WTC11 (cell line): ENCODE results near the gene ZFR. TPM values are rescaled to one million over a fixed set of nuclear protein-coding genes. Genes with fewer than 3 reads are reported as not detected.

Source experiments
- ATAC-seq: fragments of 200-7000 bp; cut with Tn5 transposase; 2 replicates; pipeline ENCODE4 v1.10.0; 2021; ENCODE audit warnings: mild to moderate bottlenecking, moderate library complexity
- CTCF ChIA-PET: fragments of 300-600 bp; sonication (Branson Sonifier 250); formaldehyde crosslinking; loops from one replicate; lab custom pipeline; 2021; ENCODE audit warnings: antibody characterized with exemption; lab: Charles Lee
- POLR2A ChIA-PET: fragments of 350-600 bp; sonication (Branson Sonifier 250); formaldehyde crosslinking; loops from one replicate; lab custom pipeline; 2021; ENCODE audit warnings: antibody characterized with exemption; lab: Charles Lee
- DNase-seq: peaks from one replicate; pipeline ENCODE4 v3.0.0; 2021; ENCODE audit warnings: low spot score
- H3K27ac Mint-ChIP-seq: 2 replicates; pipeline ENCODE4 v1.8.0; 2021; ENCODE audit warnings: mixed read lengths
- H3K27me3 Mint-ChIP-seq: 2 replicates; pipeline ENCODE4 v1.8.0; 2021; ENCODE audit warnings: low read depth, mild to moderate bottlenecking, moderate library complexity, mixed read lengths
- H3K36me3 Mint-ChIP-seq: 2 replicates; pipeline ENCODE4 v1.8.0; 2021; ENCODE audit warnings: mixed read lengths
- H3K4me1 Mint-ChIP-seq: 2 replicates; pipeline ENCODE4 v1.8.0; 2022; ENCODE audit warnings: mixed read lengths
- H3K4me3 Mint-ChIP-seq: 2 replicates; pipeline ENCODE4 v1.8.0; 2021; ENCODE audit warnings: mild to moderate bottlenecking, moderate library complexity, mixed read lengths
- H3K9me3 Mint-ChIP-seq: 2 replicates; pipeline ENCODE4 v1.8.0; 2021; ENCODE audit warnings: mixed read lengths
- AFF4 ChIP-seq: sonication (generic); formaldehyde crosslinking; IDR thresholded peaks from 2 replicates; pipeline ENCODE4 v1.8.1; 2023; ENCODE audit warnings: mild to moderate bottlenecking, missing genetic modification reagents, borderline replicate concordance
- ATF2 ChIP-seq: sonication (generic); formaldehyde crosslinking; IDR thresholded peaks from 2 replicates; pipeline ENCODE4 v1.8.1; 2022; ENCODE audit warnings: low read depth, missing genetic modification reagents, borderline replicate concordance
- CREM ChIP-seq: sonication (generic); formaldehyde crosslinking; IDR thresholded peaks from 2 replicates; pipeline ENCODE4 v1.8.1; 2022; ENCODE audit warnings: mild to moderate bottlenecking, missing genetic modification reagents, moderate library complexity
- ELF4 ChIP-seq: sonication (generic); formaldehyde crosslinking; IDR thresholded peaks from 2 replicates; pipeline ENCODE4 v1.8.1; 2022; ENCODE audit warnings: low read depth, mild to moderate bottlenecking, moderate library complexity, missing genetic modification reagents
- ESRRA ChIP-seq: sonication (generic); formaldehyde crosslinking; IDR thresholded peaks from 2 replicates; pipeline ENCODE4 v1.8.1; 2022; ENCODE audit warnings: mild to moderate bottlenecking, missing genetic modification reagents, borderline replicate concordance
- GABPB1 ChIP-seq: sonication (generic); formaldehyde crosslinking; IDR thresholded peaks from 2 replicates; pipeline ENCODE4 v1.8.1; 2023; ENCODE audit warnings: mild to moderate bottlenecking, missing genetic modification reagents
- GRHL2 ChIP-seq: fragments of 250-450 bp; sonication (Bioruptor Pico); IDR thresholded peaks from 2 replicates; pipeline ENCODE4 v1.8.0; 2022; ENCODE audit warnings: mild to moderate bottlenecking, moderate library complexity; ENCODE audit not compliant: insufficient replicate concordance, severe bottlenecking
- IRF2 ChIP-seq: sonication (generic); formaldehyde crosslinking; IDR thresholded peaks from 2 replicates; pipeline ENCODE4 v1.8.0; 2022; ENCODE audit warnings: low read depth, missing genetic modification reagents, borderline replicate concordance
- KAT7 ChIP-seq: sonication (generic); formaldehyde crosslinking; IDR thresholded peaks from 2 replicates; pipeline ENCODE4 v1.8.1; 2023; ENCODE audit warnings: missing genetic modification reagents, mild to moderate bottlenecking, borderline replicate concordance
- NFATC4 ChIP-seq: fragments of 250-450 bp; sonication (Bioruptor Pico); IDR thresholded peaks from 2 replicates; pipeline ENCODE4 v1.9.0; 2021; ENCODE audit warnings: mild to moderate bottlenecking
- NR1H2 ChIP-seq: sonication (generic); formaldehyde crosslinking; IDR thresholded peaks from 2 replicates; pipeline ENCODE4 v1.9.0; 2021; ENCODE audit warnings: mild to moderate bottlenecking, moderate library complexity, missing genetic modification reagents
- OVOL2 ChIP-seq: fragments of 250-450 bp; sonication (Bioruptor Pico); IDR thresholded peaks from 2 replicates; pipeline ENCODE4 v1.9.0; 2021; ENCODE audit warnings: mild to moderate bottlenecking, borderline replicate concordance
- RELA ChIP-seq: sonication (generic); formaldehyde crosslinking; IDR thresholded peaks from 2 replicates; pipeline ENCODE4 v1.8.1; 2022; ENCODE audit warnings: missing genetic modification reagents, mild to moderate bottlenecking, borderline replicate concordance
- SOX15 ChIP-seq: fragments of 250-450 bp; sonication (Bioruptor Pico); IDR thresholded peaks from 2 replicates; pipeline ENCODE4 v1.9.0; 2021; ENCODE audit warnings: mild to moderate bottlenecking
- TCF7 ChIP-seq: sonication (generic); formaldehyde crosslinking; IDR thresholded peaks from 2 replicates; pipeline ENCODE4 v1.8.0; 2022; ENCODE audit warnings: mild to moderate bottlenecking, low read depth, missing genetic modification reagents, moderate library complexity
- TEAD4 ChIP-seq: sonication (generic); formaldehyde crosslinking; IDR thresholded peaks from 2 replicates; pipeline ENCODE4 v1.8.0; 2022; ENCODE audit warnings: mild to moderate bottlenecking, missing genetic modification reagents
- TP53 ChIP-seq: sonication (generic); formaldehyde crosslinking; IDR thresholded peaks from 2 replicates; pipeline ENCODE4 v1.8.1; 2023; ENCODE audit warnings: mild to moderate bottlenecking, missing genetic modification reagents
- ZNF121 ChIP-seq: sonication (generic); formaldehyde crosslinking; IDR thresholded peaks from 2 replicates; pipeline ENCODE4 v1.8.0; 2023; ENCODE audit warnings: missing genetic modification reagents
- ZNF532 ChIP-seq: fragments of 250-450 bp; sonication (Bioruptor Pico); IDR thresholded peaks from 2 replicates; pipeline ENCODE4 v1.9.0; 2021; ENCODE audit warnings: mild to moderate bottlenecking, borderline replicate concordance
- total RNA-seq: library from RNA; stranded (reverse); gene quantifications from 3 replicates; pipeline ENCODE4 v1.2.3, GENCODE V29; 2021
- TF ChIP-seq, protein P1 (sequence below): sonication (generic); formaldehyde crosslinking; IDR thresholded peaks from 2 replicates; pipeline ENCODE4 v1.8.1; 2023; ENCODE audit warnings: mild to moderate bottlenecking, moderate library complexity, missing genetic modification reagents
- TF ChIP-seq, protein P2 (sequence below): fragments of 250-450 bp; sonication (Bioruptor Pico); IDR thresholded peaks from 2 replicates; pipeline ENCODE4 v1.8.0; 2021; ENCODE audit warnings: mild to moderate bottlenecking

Gene ZFR
- total RNA-seq, 1 experiment from 2014 or later, result 64.5 TPM

GRCh38 chr5:32439086-32439642 lies 5.4 kb downstream of the ZFR start:
- Mint-ChIP-seq H3K27ac (no peak overlapping the region), H3K4me1 (peaks cover 38% of the 10 kb centered on the region), H3K27me3 (no peaks in the 10 kb centered on the region), H3K9me3 (no peaks in the 10 kb centered on the region), H3K36me3 (peaks cover 7% of the 10 kb centered on the region; the same call in 1 of the 2 replicates), H3K4me3 (no peak overlapping the region)
- ChIA-PET CTCF (interaction anchor here (0.6 to 2.4 kb wide), 6 partner anchors 12 to 1569 kb away, joined by 3 to 12 read pairs (median 6); partner anchors contain the start of gene AMACR), POLR2A (interaction anchor here (0.6 kb wide), 1 partner anchor 312 kb away, joined by 7 read pairs; no protein-coding TSS in a partner anchor)
- ATAC-seq (no peak), DNase-seq (no peak)
- no peak for TF ChIP-seq OVOL2 (CRISPR knock-in tag)
- no peak for TF ChIP-seq AFF4 (CRISPR knock-in tag)
- TF ChIP-seq ESRRA (CRISPR knock-in tag), result no peak
- no peak for TF ChIP-seq NFATC4 (CRISPR knock-in tag)
- no peak for TF ChIP-seq SOX15 (CRISPR knock-in tag)
- TF ChIP-seq NR1H2 (CRISPR knock-in tag), result no peak
- TF ChIP-seq ZNF121, result no peak
- no peak for TF ChIP-seq TEAD4 (CRISPR knock-in tag)
- TF ChIP-seq GABPB1, result no peak

DNA sequence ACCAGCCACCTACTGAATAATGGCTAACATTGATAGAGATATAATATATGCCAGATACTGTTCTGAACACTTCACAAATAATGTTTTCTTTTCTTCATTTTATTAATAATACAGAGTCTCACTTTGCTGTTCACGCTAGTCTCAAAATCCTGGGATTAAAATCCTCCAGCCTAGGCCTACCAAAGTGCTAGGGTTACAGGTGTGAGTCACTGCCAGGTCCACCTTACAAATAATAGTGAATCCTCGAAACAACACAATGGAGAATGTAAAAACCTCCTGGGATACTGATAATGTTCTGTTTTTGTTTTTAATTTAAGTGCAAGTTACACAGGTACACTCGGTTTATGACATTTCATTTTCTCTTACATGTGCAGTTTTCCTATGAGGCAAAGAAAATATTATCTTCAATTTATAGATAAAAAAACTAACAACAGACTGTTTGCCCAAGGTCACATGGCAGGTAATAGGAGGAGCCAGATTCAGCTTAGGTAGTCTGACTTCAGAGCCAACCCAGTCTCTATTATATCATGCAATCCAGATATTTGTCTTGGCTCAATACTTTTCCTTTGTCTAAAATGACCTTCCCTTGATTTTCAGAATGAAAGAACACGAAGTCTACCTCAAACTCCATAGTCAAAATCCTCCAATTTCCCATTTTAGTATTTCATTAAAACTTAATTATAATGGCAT lies 7.8 kb downstream of the ZFR start:
- Mint-ChIP-seq H3K4me1 (peaks cover 37% of the 10 kb centered on the region), H3K9me3 (no peaks in the 10 kb centered on the region), H3K27me3 (no peaks in the 10 kb centered on the region), H3K27ac (no peak overlapping the region), H3K4me3 (no peak overlapping the region), H3K36me3 (peaks cover 10% of the 10 kb centered on the region; the same call in 1 of the 2 replicates)
- no peak for ATAC-seq
- ChIA-PET POLR2A (no interaction called here), CTCF (interaction anchor here (1.2 kb wide), 1 partner anchor 68 kb away, joined by 6 read pairs; no protein-coding TSS in a partner anchor)
- DNase-seq, result no peak
- TF ChIP-seq TP53 (CRISPR knock-in tag) (no peak), RELA (no peak), ELF4 (no peak), ATF2 (no peak), TCF7 (no peak), ZNF532 (CRISPR knock-in tag) (no peak), GRHL2 (no peak), ZNF121 (no peak), IRF2 (no peak), CREM (CRISPR knock-in tag) (no peak), OVOL2 (CRISPR knock-in tag) (no peak), KAT7 (CRISPR knock-in tag) (no peak)
- TF ChIP-seq, protein P1, sequence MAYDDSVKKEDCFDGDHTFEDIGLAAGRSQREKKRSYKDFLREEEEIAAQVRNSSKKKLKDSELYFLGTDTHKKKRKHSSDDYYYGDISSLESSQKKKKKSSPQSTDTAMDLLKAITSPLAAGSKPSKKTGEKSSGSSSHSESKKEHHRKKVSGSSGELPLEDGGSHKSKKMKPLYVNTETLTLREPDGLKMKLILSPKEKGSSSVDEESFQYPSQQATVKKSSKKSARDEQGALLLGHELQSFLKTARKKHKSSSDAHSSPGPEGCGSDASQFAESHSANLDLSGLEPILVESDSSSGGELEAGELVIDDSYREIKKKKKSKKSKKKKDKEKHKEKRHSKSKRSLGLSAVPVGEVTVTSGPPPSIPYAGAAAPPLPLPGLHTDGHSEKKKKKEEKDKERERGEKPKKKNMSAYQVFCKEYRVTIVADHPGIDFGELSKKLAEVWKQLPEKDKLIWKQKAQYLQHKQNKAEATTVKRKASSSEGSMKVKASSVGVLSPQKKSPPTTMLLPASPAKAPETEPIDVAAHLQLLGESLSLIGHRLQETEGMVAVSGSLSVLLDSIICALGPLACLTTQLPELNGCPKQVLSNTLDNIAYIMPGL, result no peak
- TF ChIP-seq, protein P2, sequence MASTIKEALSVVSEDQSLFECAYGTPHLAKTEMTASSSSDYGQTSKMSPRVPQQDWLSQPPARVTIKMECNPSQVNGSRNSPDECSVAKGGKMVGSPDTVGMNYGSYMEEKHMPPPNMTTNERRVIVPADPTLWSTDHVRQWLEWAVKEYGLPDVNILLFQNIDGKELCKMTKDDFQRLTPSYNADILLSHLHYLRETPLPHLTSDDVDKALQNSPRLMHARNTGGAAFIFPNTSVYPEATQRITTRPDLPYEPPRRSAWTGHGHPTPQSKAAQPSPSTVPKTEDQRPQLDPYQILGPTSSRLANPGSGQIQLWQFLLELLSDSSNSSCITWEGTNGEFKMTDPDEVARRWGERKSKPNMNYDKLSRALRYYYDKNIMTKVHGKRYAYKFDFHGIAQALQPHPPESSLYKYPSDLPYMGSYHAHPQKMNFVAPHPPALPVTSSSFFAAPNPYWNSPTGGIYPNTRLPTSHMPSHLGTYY (CRISPR knock-in tag), result no peak
